Gastrocnemius medialis (tissue), 4 donors: Measurements from ENCODE around the gene TMF1. TPM values are rescaled to one million over a fixed set of nuclear protein-coding genes. Genes with fewer than 3 reads are reported as not detected.

Source experiments
- ATAC-seq, 2 donors: fragments of 150-250 bp; one replicate each; pipeline ENCODE4 v1.9.1; 2016
- DNase-seq, 2 donors: peaks; one replicate each; pipeline ENCODE4 v3.0.0-alpha.2; 2019
- H3K27ac ChIP-seq, 4 donors: fragments of 200-600 bp; sonication (generic); 1 replicate in 1 of 4; 2 replicates in 3 of 4; pipeline ENCODE4 v1.5.1; 2016 to 2018; ENCODE audit warnings: mild to moderate bottlenecking in 2 of 4, moderate library complexity in 1 of 4
- H3K27me3 ChIP-seq, 3 donors: fragments of 200-600 bp; sonication (generic) in 2 of 3; 1 replicate in 1 of 3; 2 replicates in 2 of 3; pipeline versions ENCODE4 v1.5.1 to v1.6.0; 2016 to 2019; ENCODE audit warnings: mild to moderate bottlenecking in 1 of 3, moderate library complexity in 1 of 3
- H3K36me3 ChIP-seq, 2 donors: fragments of 200-600 bp; sonication (generic) in 1 of 2; one replicate each; pipeline ENCODE4 v1.5.1; 2017 to 2018
- H3K4me1 ChIP-seq, 2 donors: fragments of 200-600 bp; sonication (generic) in 1 of 2; one replicate each; pipeline ENCODE4 v1.5.1; 2016 to 2017; ENCODE audit warnings: mild to moderate bottlenecking in 2 of 2
- H3K4me3 ChIP-seq, 4 donors: fragments of 200-600 bp; sonication (generic) in 3 of 4; 1 replicate in 1 of 4; 2 replicates in 3 of 4; pipeline ENCODE4 v1.5.1; 2016 to 2019; ENCODE audit warnings: mild to moderate bottlenecking in 2 of 4
- H3K9me3 ChIP-seq, 3 donors: fragments of 200-600 bp; sonication (generic) in 2 of 3; 1 replicate in 1 of 3; 2 replicates in 2 of 3; pipeline ENCODE4 v1.5.1; 2016 to 2019
- CTCF ChIP-seq, 5 experiments: fragments of 450-650 bp in 3 of 5; fragments of 200-600 bp in 2 of 5; sonication (generic) in 2 of 5; IDR thresholded peaks in 4 of 5; conservative IDR thresholded peaks in 1 of 5; 1 replicate in 4 of 5; 2 replicates in 1 of 5; pipeline ENCODE4 v1.5.1; 2016 to 2019; ENCODE audit warnings: antibody characterized with exemption in 5 of 5, mild to moderate bottlenecking in 3 of 5, moderate library complexity in 3 of 5
- POLR2A ChIP-seq, 2 donors: fragments of 450-650 bp; IDR thresholded peaks; one replicate each; pipeline ENCODE4 v1.6.1; 2017; ENCODE audit warnings: antibody characterized with exemption in 2 of 2, mild to moderate bottlenecking in 2 of 2, moderate library complexity in 2 of 2
- in situ Hi-C, 4 donors: fragments of 200-750 bp; cut with MboI; loops; one replicate each; pipeline versions ENCODE4 v1.15.0 to v1.8.0; 2017; ENCODE audit warnings: low sequenced_read_pairs in 4 of 4
- intact Hi-C: fragments of 100-400 bp; cut with DNase I; formaldehyde crosslinking; loops from one replicate; pipeline ENCODE4 v1.15.1; 2023; ENCODE audit warnings: low total_unique reads
- total RNA-seq, 4 donors: library from RNA; depleted of rRNA; stranded (reverse); fragments of >200 nt; gene quantifications; one replicate each; pipeline versions ENCODE4 v1.1.0 to v1.2.3, GENCODE V29; 2016

Gene TMF1
- total RNA-seq, 4 donors from 2014 or later, result 27.0 to 49.6 (median 33.5) TPM

- in situ Hi-C loops, result no loop called here
- intact Hi-C loops, result no loop called here
- H3K9me3 ChIP-seq, result no peaks in the 10 kb centered on the region
- TF ChIP-seq POLR2A (IDR thresholded peaks at IDR 0.05) (no peak), CTCF (IDR thresholded peaks at IDR 0.05 in 4 of 5, conservative IDR thresholded peaks at IDR 0.05 in 1 of 5) (no peak)
- peak; percentile 68 to 77 for DNase-seq
- peaks cover 63% of the 10 kb centered on the region in 2 donors for H3K4me1 ChIP-seq
- H3K4me3 ChIP-seq, result peak overlapping the region in 1 of 4 donors; percentile 4
- peaks cover 0 to under 1% of the 10 kb centered on the region in 2 donors for H3K36me3 ChIP-seq
- peak; percentile 54 to 60 for ATAC-seq
- peak overlapping the region; percentile 95 to 99 (median 97) for H3K27ac ChIP-seq
- H3K27me3 ChIP-seq, result no peaks in the 10 kb centered on the region
Measured at GRCh38 chr3:69081583-69082262, 29.6 kb upstream of the TMF1 start.

DNA sequence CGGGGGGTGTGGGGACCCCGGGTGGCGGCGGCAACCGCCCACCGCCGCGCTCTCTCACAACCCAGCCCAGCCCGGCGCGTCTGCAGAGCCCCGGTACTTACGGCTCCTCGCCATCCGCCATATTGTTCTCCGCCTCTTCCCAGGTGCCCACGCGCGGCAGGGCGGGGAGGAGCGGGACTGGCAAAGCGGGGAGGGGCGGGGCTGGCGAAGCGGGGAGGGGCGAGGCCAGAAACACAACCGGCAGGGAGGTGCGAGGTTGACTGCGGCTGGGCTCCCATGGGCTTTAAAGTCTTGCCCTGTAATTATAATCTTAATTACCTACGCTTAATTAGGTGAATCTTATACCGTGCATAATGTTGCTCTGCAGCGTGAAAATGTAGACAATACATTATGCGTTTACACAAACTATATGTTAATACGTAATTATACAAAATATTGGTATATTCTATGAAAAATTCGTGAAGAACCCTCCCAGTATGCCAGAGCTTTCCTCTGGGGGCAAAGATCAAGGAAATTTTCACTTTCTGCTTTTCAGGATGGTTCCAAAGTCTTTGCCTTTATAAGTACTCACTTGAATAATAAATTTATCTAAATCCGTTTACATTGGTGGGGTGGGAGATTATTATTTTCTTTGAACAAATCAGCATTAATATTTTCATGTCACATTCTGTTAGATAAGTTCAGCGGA lies 28.2 kb upstream of the TMF1 start, which contains the start of gene UBA3:
Gene UBA3 (minus strand): TSS at position 133 of the 688 bp plus-strand sequence. CDS start 12 bp downstream, at position 121.
- peak within 1 kb of the TSS; percentile 95 to 99 (median 97) for H3K27ac ChIP-seq
- ATAC-seq (peak; percentile 45 to 52), DNase-seq (peak; percentile 86 to 90)
- peak within 1 kb of the TSS; percentile 78 to 89 (median 82) for H3K4me3 ChIP-seq
- in situ Hi-C loops (no loop called here), intact Hi-C loops (loop anchor here (1.0 kb wide), 1 partner anchor 28 kb away; the partner anchor contains the start of gene TMF1)
- no peaks in the 10 kb centered on the region for H3K27me3 ChIP-seq
- no peaks in the 10 kb centered on the region for H3K9me3 ChIP-seq
- peaks cover 0 to 11% of the 10 kb centered on the region in 2 donors for H3K36me3 ChIP-seq
- peaks cover 58 to 61% of the 10 kb centered on the region in 2 donors for H3K4me1 ChIP-seq
- TF ChIP-seq CTCF (IDR thresholded peaks at IDR 0.05 in 4 of 5, conservative IDR thresholded peaks at IDR 0.05 in 1 of 5), result no peak
- peak in 1 of 2 donors; percentile 25 for TF ChIP-seq POLR2A (IDR thresholded peaks at IDR 0.05)

DNA sequence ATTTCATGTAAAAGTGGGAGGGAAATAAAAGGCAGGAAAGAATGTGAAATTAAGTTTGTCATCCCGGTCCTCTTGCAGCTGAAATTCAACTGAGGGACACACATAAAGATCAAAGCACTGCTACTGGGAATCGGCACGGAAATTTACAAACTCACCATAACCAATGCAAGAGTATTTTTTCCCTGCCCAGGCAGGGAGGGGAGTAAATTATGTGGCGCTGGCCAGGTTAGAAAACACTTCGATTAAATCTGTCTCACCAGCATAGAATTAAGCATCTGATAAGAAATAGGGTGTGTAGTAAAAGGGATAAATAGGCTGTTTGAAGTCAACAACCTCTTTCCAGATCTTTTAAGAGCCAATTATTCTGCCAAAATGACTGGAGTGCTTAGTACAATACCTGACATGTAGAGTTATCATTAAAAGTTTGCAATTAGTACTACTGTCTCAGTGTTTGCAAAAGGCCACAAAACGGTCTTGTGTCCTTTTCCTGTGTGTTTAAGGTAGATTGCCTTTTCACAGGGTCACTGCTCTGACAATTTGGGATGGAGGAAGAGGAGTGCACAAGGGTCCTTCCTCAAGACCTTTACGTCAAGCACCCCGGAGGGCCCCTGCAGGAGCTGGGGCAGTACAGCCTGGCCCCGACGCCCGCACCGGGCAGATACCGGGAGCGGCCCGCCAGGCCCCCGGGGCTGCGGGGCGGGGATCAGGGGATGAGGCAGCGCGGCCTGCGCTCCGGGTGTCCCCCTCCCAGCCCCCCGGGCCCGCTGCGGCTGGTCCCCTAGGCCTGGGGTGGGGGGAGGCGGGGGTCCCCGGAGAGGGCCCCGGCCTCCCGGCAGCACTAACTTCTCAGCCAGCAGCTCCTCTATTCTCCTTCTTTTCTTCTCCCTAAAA lies 27.4 kb upstream of the TMF1 start:
- in situ Hi-C loops, result no loop called here
- no peaks in the 10 kb centered on the region for H3K9me3 ChIP-seq
- DNase-seq (no peak), ATAC-seq (peak in 1 of 2 donors; percentile 6)
- intact Hi-C loops, result loop anchor here (1.0 kb wide), 2 partner anchors 27 to 66 kb away; partner anchors contain the start of genes EOGT and TMF1
- H3K36me3 ChIP-seq, result peaks cover 0 to 11% of the 10 kb centered on the region in 2 donors
- H3K27ac ChIP-seq, result peak overlapping the region; percentile 95 to 99 (median 97)
- TF ChIP-seq CTCF (IDR thresholded peaks at IDR 0.05 in 4 of 5, conservative IDR thresholded peaks at IDR 0.05 in 1 of 5) (no peak), POLR2A (IDR thresholded peaks at IDR 0.05) (no peak)
- H3K4me3 ChIP-seq, result peak overlapping the region; percentile 78 to 89 (median 82)
- H3K4me1 ChIP-seq, result peaks cover 58 to 59% of the 10 kb centered on the region in 2 donors
- no peaks in the 10 kb centered on the region for H3K27me3 ChIP-seq

DNA sequence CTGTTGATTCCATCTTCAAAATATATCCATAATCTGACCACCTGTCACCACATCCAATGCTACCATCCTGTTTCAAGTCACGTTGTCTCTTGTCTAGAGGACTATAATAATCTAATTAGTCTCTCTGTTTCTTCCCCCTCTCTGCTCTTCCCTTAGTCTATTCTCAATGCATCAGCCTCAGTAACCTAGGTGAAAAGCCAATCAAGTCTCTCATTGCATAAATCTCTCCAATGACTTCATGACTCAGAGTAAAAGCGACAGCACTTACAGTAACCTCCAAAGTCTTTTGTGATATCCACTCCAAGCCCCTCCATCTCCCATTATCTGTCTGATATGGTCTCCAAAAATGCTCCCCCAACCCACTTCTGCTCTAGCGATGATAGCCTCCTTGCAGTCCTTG lies 20.8 kb upstream of the TMF1 start:
- Histone ChIP-seq H3K4me3 (no peak overlapping the region), H3K36me3 (peaks cover 0 to 28% of the 10 kb centered on the region in 2 donors), H3K9me3 (no peaks in the 10 kb centered on the region), H3K4me1 (peaks cover 3 to 4% of the 10 kb centered on the region in 2 donors), H3K27ac (no peak overlapping the region), H3K27me3 (no peaks in the 10 kb centered on the region)
- no peak for ATAC-seq
- in situ Hi-C loops, result no loop called here
- TF ChIP-seq CTCF (IDR thresholded peaks at IDR 0.05 in 4 of 5, conservative IDR thresholded peaks at IDR 0.05 in 1 of 5) (no peak), POLR2A (IDR thresholded peaks at IDR 0.05) (no peak)
- intact Hi-C loops, result no loop called here
- no peak for DNase-seq
